Cardiac fibroblast (primary cell): ENCODE measurements around the gene HMG20B.

Source experiments
- DNase-seq, 2 donors: peaks; one replicate each; pipeline versions ENCODE4 v3.0.0 to v3.0.0-alpha.2; 2010; ENCODE audit warnings: low read depth in 2 of 2
- H3K4me3 ChIP-seq, 2 donors: replicated peaks in 1 of 2; 1 replicate in 1 of 2; 2 replicates in 1 of 2; pipeline ENCODE4 v1.5.1; 2011; ENCODE audit warnings: low read depth in 2 of 2, low read length in 2 of 2, mild to moderate bottlenecking in 2 of 2, moderate library complexity in 1 of 2
- CTCF ChIP-seq: IDR thresholded peaks from one replicate; pipeline ENCODE4 v1.5.1; 2011; ENCODE audit warnings: low read depth, mild to moderate bottlenecking, low read length, inconsistent platforms

The HMG20B gene

GRCh38 chr19:3586127-3586626 is 13.4 kb downstream of the HMG20B start:
- TF ChIP-seq CTCF = peak; percentile 49
- DNase-seq = no peak
- peak overlapping the region in 1 of 2 donors; percentile 5 for H3K4me3 ChIP-seq

- H3K4me3 ChIP-seq = no peak overlapping the region
- DNase-seq = no peak
- TF ChIP-seq CTCF = no peak
Observed at GRCh38 chr19:3586707-3587346, 14.1 kb downstream of the HMG20B start.

GRCh38 chr19:3589439-3589838 is 16.7 kb downstream of the HMG20B start:
- TF ChIP-seq CTCF = no peak
- DNase-seq = no peak
- H3K4me3 ChIP-seq = no peak overlapping the region

- no peak for TF ChIP-seq CTCF
- H3K4me3 ChIP-seq = no peak overlapping the region
- no peak for DNase-seq
Observed at GRCh38 chr19:3589949-3590348, 17.2 kb downstream of the HMG20B start.

GRCh38 chr19:3590991-3591659 is 18.4 kb downstream of the HMG20B start:
- TF ChIP-seq CTCF = no peak
- no peak for DNase-seq

GRCh38 chr19:3591876-3592613 is 19.3 kb downstream of the HMG20B start:
- H3K4me3 ChIP-seq = no peak overlapping the region
- DNase-seq = peak in 1 of 2 donors; percentile 50
- TF ChIP-seq CTCF = no peak

More at GRCh38 chr19:3590991-3591659, 18.4 kb downstream of the HMG20B start:
- H3K4me3 ChIP-seq = no peak overlapping the region
